ENCODE data around the gene BCHE.

BCHE gene

DNA sequence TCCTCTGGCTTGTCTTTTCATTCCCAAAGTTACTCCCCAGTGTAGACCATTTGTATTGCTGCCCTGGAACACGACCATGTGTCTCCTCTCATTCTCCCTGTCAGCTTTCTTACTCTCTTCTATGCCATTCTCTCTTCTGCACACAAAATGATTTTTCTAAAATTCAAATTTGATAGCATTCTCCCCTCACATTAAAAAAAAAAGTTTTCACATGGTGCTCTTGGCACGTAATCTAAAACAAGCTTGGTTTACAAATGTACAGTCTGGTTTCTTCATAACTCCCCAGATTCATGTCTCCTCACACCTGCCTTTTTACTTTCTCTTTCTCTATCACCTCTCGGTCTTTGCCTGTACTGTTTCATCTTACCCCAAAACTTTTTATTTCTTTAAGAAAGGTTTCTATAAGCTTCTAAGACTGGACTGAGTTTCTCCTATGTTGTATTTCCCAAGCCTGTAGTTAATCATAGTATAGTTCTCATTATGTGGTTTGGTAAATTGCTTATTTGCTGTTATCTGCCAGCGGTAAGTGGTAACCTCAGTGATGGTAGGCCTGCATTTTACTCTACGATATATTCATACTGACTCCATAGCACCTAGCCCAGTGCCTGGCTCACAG, 31.2 kb downstream of the BCHE start:
- DNase-seq (ENCODE audit: low spot score): no peak
- no peak overlapping the region for H3K4me3 ChIP-seq
- no peak for TF ChIP-seq CTCF (IDR thresholded peaks at IDR 0.05)
- no peak overlapping the region for H3K27ac ChIP-seq

GRCh38 chr3:165803471-165803870, 33.8 kb downstream of the BCHE start:
- DNase-seq (ENCODE audit: low spot score): no peak

GRCh38 chr3:165800970-165801369, 36.3 kb downstream of the BCHE start:
- TF ChIP-seq CTCF (IDR thresholded peaks at IDR 0.05): no peak
- Histone ChIP-seq H3K4me3 (no peak overlapping the region), H3K27ac (no peak overlapping the region)
- no peak for DNase-seq (ENCODE audit: low spot score)

More at GRCh38 chr3:165803471-165803870, 33.8 kb downstream of the BCHE start:
- Histone ChIP-seq H3K4me3 (no peak overlapping the region), H3K27ac (no peak overlapping the region)
- no peak for TF ChIP-seq CTCF (IDR thresholded peaks at IDR 0.05)

GRCh38 chr3:165799026-165799425, 38.2 kb downstream of the BCHE start:
- no peak for TF ChIP-seq CTCF (IDR thresholded peaks at IDR 0.05)
- Histone ChIP-seq H3K4me3 (no peak overlapping the region), H3K27ac (no peak overlapping the region)
- no peak for DNase-seq (ENCODE audit: low spot score)

- TF ChIP-seq CTCF (IDR thresholded peaks at IDR 0.05): no peak
- no peak overlapping the region for H3K27ac ChIP-seq
- no peak for DNase-seq (ENCODE audit: low spot score)
- H3K4me3 ChIP-seq: no peak overlapping the region
Measured at GRCh38 chr3:165797551-165797950, 39.7 kb downstream of the BCHE start.

GRCh38 chr3:165796701-165797100, 40.5 kb downstream of the BCHE start:
- DNase-seq (ENCODE audit: low spot score): no peak
- TF ChIP-seq CTCF (IDR thresholded peaks at IDR 0.05): no peak
- no peak overlapping the region for H3K4me3 ChIP-seq
- no peak overlapping the region for H3K27ac ChIP-seq

DNA sequence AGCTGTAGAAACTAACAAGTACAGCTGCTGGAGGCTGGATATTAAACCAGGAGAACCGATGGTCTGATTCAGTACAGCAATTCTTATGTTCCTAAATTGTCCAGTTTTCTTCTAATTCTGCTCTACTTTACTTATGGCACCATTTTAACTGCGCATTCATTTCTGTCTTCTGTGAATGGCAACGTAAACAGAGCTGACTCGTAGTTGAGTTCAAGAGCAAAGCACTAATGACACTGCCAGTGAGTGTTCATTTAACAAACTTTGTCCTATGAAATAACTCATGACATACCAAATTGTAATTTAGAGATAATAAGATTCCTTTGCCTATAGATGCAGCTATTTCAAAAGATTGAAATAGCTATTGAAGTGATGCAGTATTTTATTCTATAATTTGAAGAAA, 48.7 kb downstream of the BCHE start:
- Histone ChIP-seq H3K4me3 (no peak overlapping the region), H3K27ac (no peak overlapping the region)
- TF ChIP-seq CTCF (IDR thresholded peaks at IDR 0.05): no peak
- no peak for DNase-seq (ENCODE audit: low spot score)

All from coronary artery (tissue), 2 donors.